DMS 273 (cell line): Measurements from ENCODE around the gene VAMP3.

Experiments
- DNase-seq: peaks from one replicate; lab custom pipeline; 2025; ENCODE audit not compliant: unreplicated experiment; lab: John Stamatoyannopoulos, UW

The VAMP3 gene

DNA sequence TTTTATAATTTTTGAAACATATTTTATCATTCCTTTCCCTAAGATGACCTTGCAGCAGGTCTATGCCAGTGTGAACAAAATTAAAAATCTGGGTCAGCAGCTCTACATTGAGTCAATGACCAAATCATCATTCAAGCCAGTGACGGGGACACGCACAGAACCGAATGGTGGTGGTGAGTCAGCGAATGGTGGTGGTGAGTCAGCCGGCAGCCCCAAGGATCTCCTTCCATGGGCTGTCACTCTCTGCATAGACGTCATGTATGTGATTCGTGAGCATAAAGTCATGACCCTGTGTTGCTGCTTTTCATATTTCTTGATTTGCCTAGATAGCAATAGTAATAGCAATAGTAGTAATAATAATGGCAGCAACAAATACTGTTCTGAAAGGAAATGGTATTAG lies 39.3 kb downstream of the VAMP3 start:
- no peak for DNase-seq

DNA sequence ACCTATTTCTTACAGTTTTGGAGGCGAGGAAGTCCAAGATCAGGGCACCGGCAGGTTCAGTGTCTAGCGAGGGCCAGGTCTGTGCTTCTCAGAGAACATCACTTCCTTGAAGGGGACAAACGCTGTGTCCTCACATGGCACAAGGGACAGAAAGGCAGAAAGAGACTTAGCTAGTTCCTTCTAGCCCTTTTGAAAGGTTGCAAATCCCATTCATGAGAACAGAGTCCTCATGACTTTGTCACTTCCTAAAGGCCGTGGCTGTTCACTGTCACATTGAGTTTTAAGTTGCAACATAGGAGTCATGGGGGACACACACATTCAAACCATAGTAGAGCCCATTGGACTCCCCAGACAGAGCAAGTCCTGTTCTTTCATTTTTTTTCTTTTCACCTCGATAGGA lies 40.4 kb downstream of the VAMP3 start:
- DNase-seq: no peak

DNA sequence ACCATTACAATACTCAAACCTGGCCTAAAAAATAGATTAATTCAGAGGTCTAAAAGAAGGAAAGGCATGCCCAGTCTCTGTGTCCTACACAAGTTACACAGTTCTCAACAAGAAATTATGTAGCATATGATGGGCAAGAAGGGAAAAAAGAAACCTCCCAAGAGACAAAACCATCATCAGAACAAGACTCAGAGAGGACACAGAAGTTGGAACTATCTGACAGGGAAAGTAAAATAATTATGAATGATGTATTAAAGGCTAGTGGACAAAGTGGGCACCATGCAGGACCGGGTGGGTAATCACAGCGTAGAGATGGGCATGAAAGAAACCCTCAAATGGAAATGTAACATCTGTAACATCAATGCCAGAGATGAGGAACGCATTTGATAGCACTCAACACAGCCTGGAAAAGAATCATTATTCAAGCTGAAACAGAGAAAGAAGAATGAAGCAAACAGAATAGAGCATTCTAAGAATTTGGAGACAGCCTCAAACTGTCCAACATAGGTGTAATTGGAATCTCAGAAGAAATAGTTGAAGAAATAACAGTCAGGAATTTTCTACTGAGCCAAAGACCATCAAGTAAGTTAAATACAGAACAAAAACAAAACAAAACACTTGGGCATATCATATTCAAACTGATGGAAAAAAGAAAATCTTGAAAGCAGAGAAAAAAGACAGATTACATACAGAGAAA lies 42.7 kb downstream of the VAMP3 start:
- no peak for DNase-seq

DNA sequence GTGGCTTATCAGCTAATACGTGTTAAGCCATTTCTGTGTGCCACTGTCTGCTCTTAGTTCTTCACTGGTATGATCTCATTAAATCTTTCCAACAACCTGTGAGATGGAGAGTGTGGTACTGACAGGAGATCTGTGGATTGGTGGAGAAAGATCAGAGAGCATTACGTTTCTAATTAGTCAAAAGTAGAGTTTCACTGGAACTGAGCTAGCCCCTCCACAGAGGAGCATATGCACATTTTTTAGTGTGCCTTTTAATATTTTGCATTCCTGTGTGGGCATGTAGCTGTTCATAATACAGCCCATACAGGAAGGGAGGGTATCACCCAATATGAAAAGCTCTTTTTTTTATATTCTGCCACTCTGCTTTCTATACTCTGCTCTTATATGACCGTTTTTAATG lies 50.2 kb downstream of the VAMP3 start:
- DNase-seq: no peak

DNA sequence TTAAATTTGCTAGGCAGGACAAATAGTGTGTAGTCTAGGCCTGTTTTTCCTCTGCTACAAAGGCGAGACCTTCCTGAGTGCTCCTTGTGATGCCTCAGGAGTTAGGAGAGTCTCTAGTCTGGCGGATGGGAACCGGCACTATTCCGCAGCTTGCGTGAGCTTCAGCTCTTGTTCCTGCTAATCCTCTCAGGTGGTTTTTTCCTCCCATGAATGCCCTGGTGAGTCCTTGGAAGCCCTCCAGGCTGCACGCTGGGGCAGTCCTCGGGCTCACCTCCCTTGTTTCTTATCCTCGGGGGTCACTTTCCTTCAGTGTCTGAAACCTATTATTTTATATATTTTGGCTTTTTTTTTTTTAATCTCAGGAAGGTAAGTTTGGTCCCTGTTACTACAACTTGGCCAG lies 53.6 kb downstream of the VAMP3 start:
- DNase-seq: no peak

DNA sequence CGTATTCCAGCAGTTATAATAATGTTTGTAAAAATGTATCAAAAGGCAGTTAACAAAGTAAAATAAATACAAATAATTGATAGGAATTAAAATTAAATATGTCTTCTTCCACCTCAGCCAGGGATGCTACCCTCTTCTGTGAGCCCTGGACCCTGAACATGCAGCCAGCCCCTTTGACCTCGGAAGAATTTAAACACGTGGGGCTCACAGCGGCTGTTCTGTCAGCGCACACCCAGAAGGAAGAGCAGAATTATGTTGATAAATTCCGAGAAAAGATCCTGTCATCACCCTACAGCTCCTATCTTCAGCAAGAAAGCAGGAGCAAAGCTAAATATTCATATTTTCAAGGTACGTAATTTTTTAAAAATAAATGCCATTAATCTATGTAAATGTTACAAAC lies 55.3 kb downstream of the VAMP3 start:
- DNase-seq: no peak

DNA sequence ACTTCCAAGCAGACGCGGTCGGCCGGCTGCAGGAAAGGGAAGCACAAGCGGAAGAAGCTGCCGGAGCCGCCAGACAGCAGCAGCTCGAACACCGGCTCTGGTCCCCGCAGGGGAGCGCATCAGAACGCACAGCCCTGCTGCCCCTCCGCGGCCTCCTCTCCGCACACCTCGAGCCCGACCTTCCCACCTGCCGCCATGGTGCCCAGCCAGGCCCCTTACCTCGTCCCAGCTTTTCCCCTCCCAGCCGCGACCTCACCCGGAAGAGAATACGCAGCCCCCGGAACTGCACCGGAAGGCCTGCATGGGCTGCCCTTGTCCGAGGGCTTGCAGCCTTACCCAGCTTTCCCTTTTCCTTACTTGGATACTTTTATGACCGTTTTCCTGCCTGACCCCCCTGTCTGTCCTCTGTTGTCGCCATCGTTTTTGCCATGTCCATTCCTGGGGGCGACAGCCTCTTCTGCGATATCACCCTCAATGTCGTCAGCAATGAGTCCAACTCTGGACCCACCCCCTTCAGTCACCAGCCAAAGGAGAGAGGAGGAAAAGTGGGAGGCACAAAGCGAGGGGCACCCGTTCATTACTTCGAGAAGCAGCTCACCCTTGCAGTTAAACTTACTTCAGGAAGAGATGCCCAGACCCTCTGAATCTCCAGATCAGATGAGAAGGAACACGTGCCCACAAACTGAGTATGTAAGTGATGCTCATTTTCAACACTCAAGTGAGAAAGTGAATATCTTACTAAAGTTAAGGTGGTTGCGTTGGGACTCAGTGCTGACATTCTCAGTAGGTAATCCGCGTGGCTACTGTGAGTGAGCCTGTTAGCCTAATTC lies 56.2 kb downstream of the VAMP3 start:
- DNase-seq: no peak
